A549 (cell line): ENCODE data around the gene FAM53B.

Source experiments
- EP300 ChIP-seq, 2 experiments: fragments of >200 bp; sonication (Bioruptor Twin); formaldehyde crosslinking; IDR thresholded peaks; 2 replicates in 1 of 2; 3 replicates in 1 of 2; pipeline ENCODE4 v1.6.1; 2016 to 2017
- KDM1A ChIP-seq: fragments of 200-600 bp; sonication (generic); IDR thresholded peaks from 2 replicates; pipeline ENCODE4 v1.6.1; 2016; ENCODE audit warnings: low read depth, mild to moderate bottlenecking
- MAZ ChIP-seq: fragments of 150-350 bp; IDR thresholded peaks from 2 replicates; pipeline ENCODE4 v1.6.1; 2014; ENCODE audit warnings: antibody characterized with exemption, low read depth, low read length, borderline replicate concordance
- POLR2A ChIP-seq: IDR thresholded peaks from 2 replicates; pipeline ENCODE4 v1.6.1; 2012; ENCODE audit warnings: mild to moderate bottlenecking, low read length
- TF ChIP-seq, protein P1 (sequence below): fragments of >200 bp; sonication (Bioruptor Twin); formaldehyde crosslinking; IDR thresholded peaks from 3 replicates; pipeline ENCODE4 v1.5.1; 2016

DNA sequence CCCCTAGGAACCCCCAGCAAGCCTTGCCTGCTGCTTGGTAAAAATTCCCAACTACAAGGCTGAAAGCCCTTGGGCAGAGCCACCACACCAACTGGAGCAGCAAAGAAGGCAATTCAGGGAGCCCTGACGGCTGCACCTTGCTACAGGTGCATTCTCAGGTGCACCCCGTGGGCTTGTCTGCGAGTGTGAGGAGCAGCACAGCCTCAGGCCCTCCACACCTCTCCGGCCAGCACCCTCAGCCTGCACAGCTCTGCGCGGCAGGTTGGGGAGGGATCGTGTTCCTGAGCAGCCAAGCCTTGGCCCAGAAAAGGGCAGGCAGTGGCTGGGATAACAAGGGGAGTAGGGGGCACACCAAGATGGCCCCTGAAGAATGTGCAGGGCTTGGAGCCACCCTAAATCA lies 104.1 kb downstream of the FAM53B start:
- TF ChIP-seq EP300 (IDR thresholded peaks at IDR 0.05) = no peak
- TF ChIP-seq MAZ = no peak
- TF ChIP-seq, protein P1, sequence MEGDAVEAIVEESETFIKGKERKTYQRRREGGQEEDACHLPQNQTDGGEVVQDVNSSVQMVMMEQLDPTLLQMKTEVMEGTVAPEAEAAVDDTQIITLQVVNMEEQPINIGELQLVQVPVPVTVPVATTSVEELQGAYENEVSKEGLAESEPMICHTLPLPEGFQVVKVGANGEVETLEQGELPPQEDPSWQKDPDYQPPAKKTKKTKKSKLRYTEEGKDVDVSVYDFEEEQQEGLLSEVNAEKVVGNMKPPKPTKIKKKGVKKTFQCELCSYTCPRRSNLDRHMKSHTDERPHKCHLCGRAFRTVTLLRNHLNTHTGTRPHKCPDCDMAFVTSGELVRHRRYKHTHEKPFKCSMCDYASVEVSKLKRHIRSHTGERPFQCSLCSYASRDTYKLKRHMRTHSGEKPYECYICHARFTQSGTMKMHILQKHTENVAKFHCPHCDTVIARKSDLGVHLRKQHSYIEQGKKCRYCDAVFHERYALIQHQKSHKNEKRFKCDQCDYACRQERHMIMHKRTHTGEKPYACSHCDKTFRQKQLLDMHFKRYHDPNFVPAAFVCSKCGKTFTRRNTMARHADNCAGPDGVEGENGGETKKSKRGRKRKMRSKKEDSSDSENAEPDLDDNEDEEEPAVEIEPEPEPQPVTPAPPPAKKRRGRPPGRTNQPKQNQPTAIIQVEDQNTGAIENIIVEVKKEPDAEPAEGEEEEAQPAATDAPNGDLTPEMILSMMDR = no peak
- no peak for TF ChIP-seq KDM1A
- no peak for TF ChIP-seq POLR2A
